Measurements from ENCODE around the gene CCNL2. TPM values are rescaled to one million over a fixed set of nuclear protein-coding genes. Genes with fewer than 3 reads are reported as not detected.
A peak's percentile ranks its signal among the peaks of the same experiment; 100 is the strongest.

Gene CCNL2
- total and polyA plus RNA-seq, 2 of the 13 experiments (the other 11 are each of a cell fraction or from before 2014, with no cell fraction given), result 105 to 340 TPM

DNA sequence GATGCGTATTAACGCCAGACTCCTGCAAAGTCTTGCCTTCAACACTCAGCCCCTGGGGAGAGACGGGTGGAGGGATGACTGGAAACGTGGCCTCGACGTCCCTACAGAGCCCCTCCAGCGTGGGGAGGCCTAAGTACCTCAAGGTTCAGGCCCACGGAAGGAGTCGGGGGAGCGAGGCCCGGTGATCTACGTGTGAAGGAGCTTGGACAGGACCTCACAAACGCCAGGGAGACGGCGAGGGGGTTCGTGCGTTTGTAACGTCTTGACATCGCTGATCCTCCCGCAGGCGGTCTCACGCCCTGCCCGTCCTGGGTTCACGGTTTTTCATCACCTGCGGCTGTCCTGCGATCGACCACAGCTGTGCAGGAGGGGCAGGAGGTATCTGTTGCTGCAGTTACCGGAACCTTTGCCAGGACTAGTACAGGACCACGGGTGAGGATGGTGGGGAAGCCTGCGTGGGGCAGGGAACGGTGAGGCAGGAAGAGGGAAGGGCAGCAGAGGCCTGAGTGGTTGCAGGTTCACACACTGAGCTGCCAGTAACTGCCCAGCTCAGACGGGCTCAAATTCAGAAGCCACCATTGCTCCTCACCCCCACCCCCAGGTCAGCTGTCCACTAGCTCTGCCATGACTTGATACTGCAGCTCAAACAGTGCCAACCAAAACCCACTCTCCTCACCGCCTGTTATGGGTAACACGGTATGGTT lies 889 bp upstream of the CCNL2 start (continued):
- TF ChIP-seq HNF4G (IDR thresholded peaks at IDR 0.05; ENCODE audit: borderline replicate concordance, low read depth, low read length), result no peak
- TF ChIP-seq HNF4G (CRISPR knock-in tag; IDR thresholded peaks at IDR 0.05; ENCODE audit: borderline replicate concordance, low read depth), result no peak
- TF ChIP-seq ZFP1 (CRISPR knock-in tag; IDR thresholded peaks at IDR 0.05), result no peak
- TF ChIP-seq, protein P1, sequence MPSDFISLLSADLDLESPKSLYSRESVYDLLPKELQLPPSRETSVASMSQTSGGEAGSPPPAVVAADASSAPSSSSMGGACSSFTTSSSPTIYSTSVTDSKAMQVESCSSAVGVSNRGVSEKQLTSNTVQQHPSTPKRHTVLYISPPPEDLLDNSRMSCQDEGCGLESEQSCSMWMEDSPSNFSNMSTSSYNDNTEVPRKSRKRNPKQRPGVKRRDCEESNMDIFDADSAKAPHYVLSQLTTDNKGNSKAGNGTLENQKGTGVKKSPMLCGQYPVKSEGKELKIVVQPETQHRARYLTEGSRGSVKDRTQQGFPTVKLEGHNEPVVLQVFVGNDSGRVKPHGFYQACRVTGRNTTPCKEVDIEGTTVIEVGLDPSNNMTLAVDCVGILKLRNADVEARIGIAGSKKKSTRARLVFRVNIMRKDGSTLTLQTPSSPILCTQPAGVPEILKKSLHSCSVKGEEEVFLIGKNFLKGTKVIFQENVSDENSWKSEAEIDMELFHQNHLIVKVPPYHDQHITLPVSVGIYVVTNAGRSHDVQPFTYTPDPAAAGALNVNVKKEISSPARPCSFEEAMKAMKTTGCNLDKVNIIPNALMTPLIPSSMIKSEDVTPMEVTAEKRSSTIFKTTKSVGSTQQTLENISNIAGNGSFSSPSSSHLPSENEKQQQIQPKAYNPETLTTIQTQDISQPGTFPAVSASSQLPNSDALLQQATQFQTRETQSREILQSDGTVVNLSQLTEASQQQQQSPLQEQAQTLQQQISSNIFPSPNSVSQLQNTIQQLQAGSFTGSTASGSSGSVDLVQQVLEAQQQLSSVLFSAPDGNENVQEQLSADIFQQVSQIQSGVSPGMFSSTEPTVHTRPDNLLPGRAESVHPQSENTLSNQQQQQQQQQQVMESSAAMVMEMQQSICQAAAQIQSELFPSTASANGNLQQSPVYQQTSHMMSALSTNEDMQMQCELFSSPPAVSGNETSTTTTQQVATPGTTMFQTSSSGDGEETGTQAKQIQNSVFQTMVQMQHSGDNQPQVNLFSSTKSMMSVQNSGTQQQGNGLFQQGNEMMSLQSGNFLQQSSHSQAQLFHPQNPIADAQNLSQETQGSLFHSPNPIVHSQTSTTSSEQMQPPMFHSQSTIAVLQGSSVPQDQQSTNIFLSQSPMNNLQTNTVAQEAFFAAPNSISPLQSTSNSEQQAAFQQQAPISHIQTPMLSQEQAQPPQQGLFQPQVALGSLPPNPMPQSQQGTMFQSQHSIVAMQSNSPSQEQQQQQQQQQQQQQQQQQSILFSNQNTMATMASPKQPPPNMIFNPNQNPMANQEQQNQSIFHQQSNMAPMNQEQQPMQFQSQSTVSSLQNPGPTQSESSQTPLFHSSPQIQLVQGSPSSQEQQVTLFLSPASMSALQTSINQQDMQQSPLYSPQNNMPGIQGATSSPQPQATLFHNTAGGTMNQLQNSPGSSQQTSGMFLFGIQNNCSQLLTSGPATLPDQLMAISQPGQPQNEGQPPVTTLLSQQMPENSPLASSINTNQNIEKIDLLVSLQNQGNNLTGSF (CRISPR knock-in tag; IDR thresholded peaks at IDR 0.05), result no peak
- no peak for TF ChIP-seq MXI1 (IDR thresholded peaks at IDR 0.05; ENCODE audit: borderline replicate concordance, low read depth, low read length)
- TF ChIP-seq, protein P2, sequence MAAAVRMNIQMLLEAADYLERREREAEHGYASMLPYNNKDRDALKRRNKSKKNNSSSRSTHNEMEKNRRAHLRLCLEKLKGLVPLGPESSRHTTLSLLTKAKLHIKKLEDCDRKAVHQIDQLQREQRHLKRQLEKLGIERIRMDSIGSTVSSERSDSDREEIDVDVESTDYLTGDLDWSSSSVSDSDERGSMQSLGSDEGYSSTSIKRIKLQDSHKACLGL (CRISPR knock-in tag; IDR thresholded peaks at IDR 0.05), result no peak
- TF ChIP-seq ZNF570 (CRISPR knock-in tag; IDR thresholded peaks at IDR 0.05; ENCODE audit: borderline replicate concordance), result no peak
- no peak for TF ChIP-seq GATAD2A (CRISPR knock-in tag; IDR thresholded peaks at IDR 0.05)
- no peak for TF ChIP-seq NFIB (CRISPR knock-in tag; IDR thresholded peaks at IDR 0.05; ENCODE audit: borderline replicate concordance)
- no peak for TF ChIP-seq KDM4B (CRISPR knock-in tag; IDR thresholded peaks at IDR 0.05)
- no peak for TF ChIP-seq GTF2F1 (IDR thresholded peaks at IDR 0.05; ENCODE audit: low read length)
- TF ChIP-seq SMAD3 (CRISPR knock-in tag; IDR thresholded peaks at IDR 0.05), result no peak
- TF ChIP-seq ZKSCAN8 (CRISPR knock-in tag; IDR thresholded peaks at IDR 0.05; ENCODE audit: borderline replicate concordance), result no peak
- TF ChIP-seq ZSCAN12 (CRISPR knock-in tag; IDR thresholded peaks at IDR 0.05), result no peak
- TF ChIP-seq, protein P3, sequence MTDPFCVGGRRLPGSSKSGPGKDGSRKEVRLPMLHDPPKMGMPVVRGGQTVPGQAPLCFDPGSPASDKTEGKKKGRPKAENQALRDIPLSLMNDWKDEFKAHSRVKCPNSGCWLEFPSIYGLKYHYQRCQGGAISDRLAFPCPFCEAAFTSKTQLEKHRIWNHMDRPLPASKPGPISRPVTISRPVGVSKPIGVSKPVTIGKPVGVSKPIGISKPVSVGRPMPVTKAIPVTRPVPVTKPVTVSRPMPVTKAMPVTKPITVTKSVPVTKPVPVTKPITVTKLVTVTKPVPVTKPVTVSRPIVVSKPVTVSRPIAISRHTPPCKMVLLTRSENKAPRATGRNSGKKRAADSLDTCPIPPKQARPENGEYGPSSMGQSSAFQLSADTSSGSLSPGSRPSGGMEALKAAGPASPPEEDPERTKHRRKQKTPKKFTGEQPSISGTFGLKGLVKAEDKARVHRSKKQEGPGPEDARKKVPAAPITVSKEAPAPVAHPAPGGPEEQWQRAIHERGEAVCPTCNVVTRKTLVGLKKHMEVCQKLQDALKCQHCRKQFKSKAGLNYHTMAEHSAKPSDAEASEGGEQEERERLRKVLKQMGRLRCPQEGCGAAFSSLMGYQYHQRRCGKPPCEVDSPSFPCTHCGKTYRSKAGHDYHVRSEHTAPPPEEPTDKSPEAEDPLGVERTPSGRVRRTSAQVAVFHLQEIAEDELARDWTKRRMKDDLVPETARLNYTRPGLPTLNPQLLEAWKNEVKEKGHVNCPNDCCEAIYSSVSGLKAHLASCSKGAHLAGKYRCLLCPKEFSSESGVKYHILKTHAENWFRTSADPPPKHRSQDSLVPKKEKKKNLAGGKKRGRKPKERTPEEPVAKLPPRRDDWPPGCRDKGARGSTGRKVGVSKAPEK (CRISPR knock-in tag; IDR thresholded peaks at IDR 0.05; ENCODE audit: borderline replicate concordance), result 0 out of 2 replicates have a peak, but pooled peaks have one; percentile 58
- TF ChIP-seq, protein P4, sequence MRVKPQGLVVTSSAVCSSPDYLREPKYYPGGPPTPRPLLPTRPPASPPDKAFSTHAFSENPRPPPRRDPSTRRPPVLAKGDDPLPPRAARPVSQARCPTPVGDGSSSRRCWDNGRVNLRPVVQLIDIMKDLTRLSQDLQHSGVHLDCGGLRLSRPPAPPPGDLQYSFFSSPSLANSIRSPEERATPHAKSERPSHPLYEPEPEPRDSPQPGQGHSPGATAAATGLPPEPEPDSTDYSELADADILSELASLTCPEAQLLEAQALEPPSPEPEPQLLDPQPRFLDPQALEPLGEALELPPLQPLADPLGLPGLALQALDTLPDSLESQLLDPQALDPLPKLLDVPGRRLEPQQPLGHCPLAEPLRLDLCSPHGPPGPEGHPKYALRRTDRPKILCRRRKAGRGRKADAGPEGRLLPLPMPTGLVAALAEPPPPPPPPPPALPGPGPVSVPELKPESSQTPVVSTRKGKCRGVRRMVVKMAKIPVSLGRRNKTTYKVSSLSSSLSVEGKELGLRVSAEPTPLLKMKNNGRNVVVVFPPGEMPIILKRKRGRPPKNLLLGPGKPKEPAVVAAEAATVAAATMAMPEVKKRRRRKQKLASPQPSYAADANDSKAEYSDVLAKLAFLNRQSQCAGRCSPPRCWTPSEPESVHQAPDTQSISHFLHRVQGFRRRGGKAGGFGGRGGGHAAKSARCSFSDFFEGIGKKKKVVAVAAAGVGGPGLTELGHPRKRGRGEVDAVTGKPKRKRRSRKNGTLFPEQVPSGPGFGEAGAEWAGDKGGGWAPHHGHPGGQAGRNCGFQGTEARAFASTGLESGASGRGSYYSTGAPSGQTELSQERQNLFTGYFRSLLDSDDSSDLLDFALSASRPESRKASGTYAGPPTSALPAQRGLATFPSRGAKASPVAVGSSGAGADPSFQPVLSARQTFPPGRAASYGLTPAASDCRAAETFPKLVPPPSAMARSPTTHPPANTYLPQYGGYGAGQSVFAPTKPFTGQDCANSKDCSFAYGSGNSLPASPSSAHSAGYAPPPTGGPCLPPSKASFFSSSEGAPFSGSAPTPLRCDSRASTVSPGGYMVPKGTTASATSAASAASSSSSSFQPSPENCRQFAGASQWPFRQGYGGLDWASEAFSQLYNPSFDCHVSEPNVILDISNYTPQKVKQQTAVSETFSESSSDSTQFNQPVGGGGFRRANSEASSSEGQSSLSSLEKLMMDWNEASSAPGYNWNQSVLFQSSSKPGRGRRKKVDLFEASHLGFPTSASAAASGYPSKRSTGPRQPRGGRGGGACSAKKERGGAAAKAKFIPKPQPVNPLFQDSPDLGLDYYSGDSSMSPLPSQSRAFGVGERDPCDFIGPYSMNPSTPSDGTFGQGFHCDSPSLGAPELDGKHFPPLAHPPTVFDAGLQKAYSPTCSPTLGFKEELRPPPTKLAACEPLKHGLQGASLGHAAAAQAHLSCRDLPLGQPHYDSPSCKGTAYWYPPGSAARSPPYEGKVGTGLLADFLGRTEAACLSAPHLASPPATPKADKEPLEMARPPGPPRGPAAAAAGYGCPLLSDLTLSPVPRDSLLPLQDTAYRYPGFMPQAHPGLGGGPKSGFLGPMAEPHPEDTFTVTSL (CRISPR knock-in tag; IDR thresholded peaks at IDR 0.05; ENCODE audit: borderline replicate concordance), result no peak
